ENCODE measurements around the gene DCAF8L1.
"Not testable (repeated sequence)": the region's sequence is repeated elsewhere in the genome, so short reads cannot be mapped to it uniquely, and the experiment has no call there.

The DCAF8L1 gene

GRCh38 chrX:27981349-27981748, at the start of gene DCAF8L1:
DCAF8L1 (minus strand) TSS chrX:27981449; CDS start chrX:27981334, 115 bp downstream.
- in situ Hi-C loops (cut with HindIII; ENCODE audit: low sequenced_read_pairs) = no loop called here

- in situ Hi-C loops (cut with HindIII; ENCODE audit: low sequenced_read_pairs) = no loop called here
Observed at GRCh38 chrX:28022371-28022770, 41.1 kb upstream of the DCAF8L1 start.

GRCh38 chrX:28016823-28017222, 35.6 kb upstream of the DCAF8L1 start:
- in situ Hi-C loops (cut with HindIII; ENCODE audit: low sequenced_read_pairs) = no loop called here

GRCh38 chrX:28015993-28016392, 34.7 kb upstream of the DCAF8L1 start:
- in situ Hi-C loops (cut with HindIII; ENCODE audit: low sequenced_read_pairs) = no loop called here

GRCh38 chrX:28010875-28011274, 29.6 kb upstream of the DCAF8L1 start:
- in situ Hi-C loops (cut with HindIII; ENCODE audit: low sequenced_read_pairs) = no loop called here

GRCh38 chrX:27998666-27999065, 17.4 kb upstream of the DCAF8L1 start:
- in situ Hi-C loops (cut with HindIII; ENCODE audit: low sequenced_read_pairs) = no loop called here

GRCh38 chrX:27997622-27998021, 16.4 kb upstream of the DCAF8L1 start:
- in situ Hi-C loops (cut with HindIII; ENCODE audit: low sequenced_read_pairs) = no loop called here

- in situ Hi-C loops (cut with HindIII; ENCODE audit: low sequenced_read_pairs) = no loop called here
Observed at GRCh38 chrX:27996132-27996531, 14.9 kb upstream of the DCAF8L1 start.

GRCh38 chrX:27995611-27996010, 14.4 kb upstream of the DCAF8L1 start:
- in situ Hi-C loops (cut with HindIII; ENCODE audit: low sequenced_read_pairs) = no loop called here

GRCh38 chrX:27987862-27988646, 6.8 kb upstream of the DCAF8L1 start:
- in situ Hi-C loops (cut with HindIII; ENCODE audit: low sequenced_read_pairs) = no loop called here

- in situ Hi-C loops (cut with HindIII; ENCODE audit: low sequenced_read_pairs) = not testable (repeated sequence)
Observed at GRCh38 chrX:27976934-27977333, 4.3 kb downstream of the DCAF8L1 start.

GRCh38 chrX:27976284-27976683, 5.0 kb downstream of the DCAF8L1 start:
- in situ Hi-C loops (cut with HindIII; ENCODE audit: low sequenced_read_pairs) = no loop called here

GRCh38 chrX:27968878-27969277, 12.4 kb downstream of the DCAF8L1 start:
- in situ Hi-C loops (cut with HindIII; ENCODE audit: low sequenced_read_pairs) = no loop called here

GRCh38 chrX:27968352-27968751, 12.9 kb downstream of the DCAF8L1 start:
- in situ Hi-C loops (cut with HindIII; ENCODE audit: low sequenced_read_pairs) = no loop called here

- in situ Hi-C loops (cut with HindIII; ENCODE audit: low sequenced_read_pairs) = no loop called here
Observed at GRCh38 chrX:27966955-27967354, 14.3 kb downstream of the DCAF8L1 start.

- in situ Hi-C loops (cut with HindIII; ENCODE audit: low sequenced_read_pairs) = no loop called here
Observed at GRCh38 chrX:27966492-27966891, 14.8 kb downstream of the DCAF8L1 start.

GRCh38 chrX:27965348-27965747, 15.9 kb downstream of the DCAF8L1 start:
- in situ Hi-C loops (cut with HindIII; ENCODE audit: low sequenced_read_pairs) = not testable (repeated sequence)

GRCh38 chrX:27964432-27964831, 16.8 kb downstream of the DCAF8L1 start:
- in situ Hi-C loops (cut with HindIII; ENCODE audit: low sequenced_read_pairs) = no loop called here

GRCh38 chrX:27960410-27960809, 20.8 kb downstream of the DCAF8L1 start:
- in situ Hi-C loops (cut with HindIII; ENCODE audit: low sequenced_read_pairs) = not testable (repeated sequence)

- in situ Hi-C loops (cut with HindIII; ENCODE audit: low sequenced_read_pairs) = no loop called here
Observed at GRCh38 chrX:27953171-27953570, 28.1 kb downstream of the DCAF8L1 start.

GRCh38 chrX:27933361-27933760, 47.9 kb downstream of the DCAF8L1 start:
- in situ Hi-C loops (cut with HindIII; ENCODE audit: low sequenced_read_pairs) = no loop called here

Data from DLD1 (cell line).